NCI-H1048 (cell line): Measurements from ENCODE around the gene C13orf46.
"Not testable (repeated sequence)": the region's sequence is repeated elsewhere in the genome, so short reads cannot be mapped to it uniquely, and the experiment has no call there.

Source experiments
- DNase-seq: peaks from one replicate; lab custom pipeline; 2025; lab: John Stamatoyannopoulos, UW

C13orf46 gene

GRCh38 chr13:113991676-113992179 is 17.9 kb upstream of the C13orf46 start:
- DNase-seq = no peak

DNA sequence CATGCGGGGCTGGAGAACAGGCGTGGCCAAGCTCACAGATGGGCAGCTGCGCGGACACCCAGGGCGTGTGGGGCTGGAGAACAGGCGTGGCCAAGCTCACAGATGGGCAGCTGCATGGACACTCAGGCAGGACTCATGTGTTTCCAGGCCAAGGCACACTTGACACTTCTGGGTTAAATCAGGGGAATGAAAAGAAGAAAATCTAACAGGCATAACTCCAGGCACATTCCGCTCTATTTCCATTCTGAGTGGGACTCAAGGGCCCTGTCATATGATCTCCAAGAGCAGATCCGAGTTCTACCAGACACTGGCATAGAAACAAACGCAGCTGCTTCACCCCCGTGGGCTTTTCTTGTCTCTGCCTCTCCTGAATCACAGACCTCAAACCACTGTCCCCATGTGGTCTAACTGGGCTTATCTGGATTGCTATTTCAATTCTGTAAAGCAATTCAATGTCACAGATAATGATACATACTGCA is 17.4 kb upstream of the C13orf46 start:
- DNase-seq = no peak

- DNase-seq = no peak
These were observed 16.5 kb upstream of the C13orf46 start for GRCh38 chr13:113990321-113990837.

DNA sequence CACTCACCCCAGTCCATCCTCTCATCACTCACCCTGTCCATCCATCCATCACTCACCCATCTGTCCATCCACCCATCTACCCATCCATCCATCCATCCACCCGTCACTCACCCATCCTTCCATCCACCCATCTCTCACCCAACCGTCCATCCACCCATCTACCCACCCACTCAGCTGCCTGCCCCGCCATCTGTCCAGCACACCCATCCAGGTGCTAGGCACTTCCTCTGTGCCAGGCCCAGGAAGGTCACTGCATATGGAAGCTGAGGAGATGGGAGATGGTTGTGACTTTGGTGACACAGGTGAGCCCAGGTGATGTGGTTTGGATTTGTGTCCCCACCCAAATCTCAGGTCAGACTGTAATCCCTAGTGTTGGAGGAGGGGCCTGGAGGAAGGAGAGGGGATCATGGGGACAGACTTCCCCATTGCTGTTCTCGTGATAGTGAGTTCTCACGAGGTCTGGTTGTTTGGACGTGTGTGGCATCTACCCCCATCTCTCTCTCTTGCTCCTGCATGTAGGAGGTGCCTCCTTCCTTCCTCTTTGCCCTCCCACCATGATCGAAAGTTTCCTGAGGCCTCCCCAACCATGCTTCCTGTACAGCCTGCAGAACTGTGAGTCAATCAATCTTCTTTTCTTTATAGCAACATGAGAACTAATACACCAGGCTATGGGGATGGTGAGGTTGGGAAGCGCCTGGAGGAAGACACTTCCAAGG is 15.9 kb upstream of the C13orf46 start:
- DNase-seq = no peak

GRCh38 chr13:113988859-113989258 is 15.0 kb upstream of the C13orf46 start:
- DNase-seq = not testable (repeated sequence)

GRCh38 chr13:113982296-113982661 is 8.4 kb upstream of the C13orf46 start:
- no peak for DNase-seq

GRCh38 chr13:113981611-113982295 is 7.9 kb upstream of the C13orf46 start:
- DNase-seq = no peak

DNA sequence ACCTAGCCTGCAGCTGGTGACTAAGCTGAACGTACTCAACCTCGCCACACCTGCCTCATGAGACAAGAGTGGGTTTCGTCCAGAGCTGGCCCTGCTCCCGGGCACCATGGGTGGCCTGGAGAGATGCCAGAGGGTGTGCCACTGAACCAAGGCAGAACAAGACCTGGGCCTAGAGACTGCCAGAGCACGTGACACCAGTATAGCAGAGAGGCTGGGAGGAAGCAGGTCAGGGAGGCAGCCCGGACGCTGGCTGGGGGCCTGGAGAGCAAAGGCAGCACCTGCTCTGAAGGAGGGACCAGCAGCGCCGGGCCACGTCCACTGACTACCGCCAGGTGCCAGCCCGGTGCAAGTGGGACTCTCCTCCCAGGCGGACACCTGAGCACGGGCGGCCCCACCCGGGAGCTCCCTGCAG is 7.3 kb upstream of the C13orf46 start:
- DNase-seq = no peak

- no peak for DNase-seq
These were observed 6.7 kb upstream of the C13orf46 start for GRCh38 chr13:113980489-113981064.

DNA sequence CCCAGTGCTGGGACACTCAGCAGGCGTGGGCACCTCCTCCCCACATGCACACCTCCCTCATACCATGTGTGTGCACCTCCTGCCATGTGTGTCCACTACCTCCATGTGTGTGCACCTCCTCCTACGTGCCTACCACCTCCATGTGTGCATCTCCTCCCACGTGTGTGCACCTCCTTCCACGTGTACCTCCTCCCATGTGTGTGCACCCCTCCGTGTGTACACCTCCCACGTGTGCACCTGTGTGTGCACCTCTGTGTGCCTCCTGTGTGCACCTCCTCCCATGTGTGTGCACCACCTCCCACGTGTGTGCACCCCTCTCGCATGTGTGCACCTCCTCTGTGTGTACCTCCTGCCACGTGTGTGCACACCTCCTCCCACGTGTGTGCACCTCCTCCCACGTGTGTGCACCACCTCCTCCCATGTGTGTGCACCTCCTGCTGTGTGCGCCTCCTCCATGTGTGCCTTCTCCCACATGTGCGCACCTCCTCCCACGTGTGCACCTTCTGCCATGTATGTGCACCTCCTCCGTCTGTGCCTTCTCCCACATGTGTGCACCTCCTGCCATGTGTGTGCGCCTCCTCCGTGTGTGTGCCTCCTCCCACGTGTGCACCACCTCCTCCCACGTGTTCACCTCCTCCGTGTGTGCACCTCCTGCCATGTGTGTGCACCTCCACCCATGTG is 6.1 kb upstream of the C13orf46 start:
- no peak for DNase-seq

DNA sequence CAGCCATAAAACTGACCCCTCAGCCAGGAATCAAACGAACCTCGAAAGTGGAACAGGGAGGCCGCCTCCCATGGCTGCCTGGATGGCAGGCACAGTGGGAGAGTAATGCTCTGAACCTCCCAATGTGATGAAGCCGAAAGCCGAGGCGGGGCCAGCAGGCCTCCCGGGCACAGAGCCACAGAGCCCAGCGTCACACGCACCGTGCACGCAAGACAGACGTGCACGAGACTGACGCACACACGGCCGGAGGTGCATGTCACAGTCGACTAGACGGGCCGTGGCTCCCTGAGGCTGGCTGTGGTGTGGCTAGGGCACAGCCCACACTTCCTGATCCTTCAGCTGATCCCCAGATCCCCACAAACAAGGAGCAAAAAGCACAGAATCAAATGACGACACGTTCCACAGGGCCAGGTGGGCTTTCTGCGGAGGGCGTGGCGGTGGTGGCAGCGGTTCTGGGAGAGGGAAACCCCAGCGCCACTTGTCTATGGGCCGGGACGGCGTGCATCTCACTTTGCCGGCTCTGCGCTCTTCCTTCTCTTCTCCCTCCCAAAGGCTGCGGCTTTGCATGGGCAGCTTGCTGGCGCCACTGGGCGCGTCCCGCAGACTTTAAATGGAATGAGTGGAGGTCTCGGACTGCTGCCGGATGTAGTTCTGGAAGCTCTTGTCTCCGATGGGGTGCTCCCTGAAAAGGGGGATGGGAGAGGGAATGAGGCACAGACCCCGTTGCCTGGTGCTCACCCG is 5.0 kb upstream of the C13orf46 start:
- DNase-seq = no peak

GRCh38 chr13:113977976-113978375 is 4.1 kb upstream of the C13orf46 start:
- DNase-seq = no peak

GRCh38 chr13:113976711-113977684 is 3.1 kb upstream of the C13orf46 start:
- DNase-seq = no peak

- DNase-seq = no peak
These were observed 1.5 kb upstream of the C13orf46 start for GRCh38 chr13:113975416-113975815.

- no peak for DNase-seq
These were observed 717 bp upstream of the C13orf46 start for GRCh38 chr13:113974304-113975281.

DNA sequence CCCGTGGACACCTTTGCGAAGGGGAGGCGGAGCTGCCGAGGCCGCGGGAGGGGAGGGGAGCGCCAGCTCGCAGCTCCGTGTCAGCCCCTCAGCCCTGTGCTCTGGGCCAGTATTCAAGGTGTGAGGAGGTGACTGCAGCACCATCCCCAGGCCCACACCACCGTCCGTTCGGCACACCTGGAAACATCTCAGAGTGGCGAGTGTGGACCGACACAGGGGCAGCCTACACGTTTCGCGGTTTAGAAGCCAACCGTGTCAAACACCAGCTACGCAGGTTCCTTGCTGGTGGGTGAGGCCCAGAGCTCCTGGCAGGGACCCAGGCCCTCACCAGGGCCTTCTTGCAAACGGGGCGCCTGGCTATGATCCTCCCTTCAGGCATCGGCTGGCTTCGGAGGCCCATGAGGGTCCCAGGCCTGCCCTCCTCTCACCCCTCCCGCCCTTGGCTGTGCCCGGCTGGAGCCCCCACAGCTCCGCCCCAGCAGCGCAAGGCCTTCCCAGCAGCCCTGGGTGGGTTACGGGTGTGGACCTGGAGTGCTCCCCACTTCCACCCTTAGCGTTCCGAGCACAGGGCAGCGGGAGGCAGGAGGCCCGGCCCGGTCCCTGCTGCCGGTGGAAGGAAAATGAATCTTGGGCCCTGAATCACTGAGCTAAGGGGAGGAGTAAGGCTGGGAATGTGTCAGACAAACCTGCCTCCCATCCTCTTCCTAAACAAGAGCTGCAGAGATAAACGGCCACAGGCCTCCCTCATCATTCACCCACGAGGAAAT is 1.2 kb downstream of the C13orf46 start:
- no peak for DNase-seq

GRCh38 chr13:113971471-113972231 is 2.2 kb downstream of the C13orf46 start:
- DNase-seq = no peak
